Keratinocyte (primary cell): ENCODE data around the gene LMBR1L. TPM values are rescaled to one million over a fixed set of nuclear protein-coding genes. Genes with fewer than 3 reads are reported as not detected.
"Not testable (repeated sequence)": the region's sequence is repeated elsewhere in the genome, so short reads cannot be mapped to it uniquely, and the experiment has no call there.

Experiments used
- DNase-seq: peaks from one replicate; pipeline ENCODE4 v3.0.0-alpha.2; 2011; ENCODE audit warnings: low read depth, missing footprints, low spot score
- FAIRE-seq: peaks from 2 replicates; lab custom pipeline; 2011; peaks lifted over from hg19 to GRCh38; lab: Jason Lieb, UNC
- H2AFZ ChIP-seq: 2 replicates; pipeline ENCODE4 v1.6.0; 2012; ENCODE audit warnings: low read length, control low read depth, inconsistent platforms; ENCODE audit not compliant: control insufficient read depth
- H3K27ac ChIP-seq: 2 replicates; pipeline ENCODE4 v1.5.1; 2011; ENCODE audit warnings: low read length; ENCODE audit not compliant: control insufficient read depth, insufficient read depth
- H3K27me3 ChIP-seq: 3 replicates; pipeline ENCODE4 v1.6.0; 2011; ENCODE audit warnings: low read length; ENCODE audit not compliant: control insufficient read depth, insufficient read depth; ENCODE audit errors: extremely low read depth
- H3K36me3 ChIP-seq, 2 experiments: 2 replicates in 1 of 2; 3 replicates in 1 of 2; pipeline ENCODE4 v1.5.1; 2011; ENCODE audit warnings: low read length in 2 of 2, mild to moderate bottlenecking in 1 of 2; ENCODE audit not compliant: control insufficient read depth in 2 of 2, insufficient read depth in 2 of 2; ENCODE audit errors: extremely low read depth in 1 of 2
- H3K4me1 ChIP-seq: 3 replicates; pipeline ENCODE4 v1.5.1; 2011; ENCODE audit warnings: low read length; ENCODE audit not compliant: control insufficient read depth, insufficient read depth; ENCODE audit errors: extremely low read depth
- H3K4me2 ChIP-seq: 3 replicates; pipeline ENCODE4 v1.6.0; 2011; ENCODE audit warnings: low read depth, low read length; ENCODE audit not compliant: control insufficient read depth, insufficient read depth; ENCODE audit errors: extremely low read depth
- H3K4me3 ChIP-seq, 3 experiments: fragments of 200-600 bp in 1 of 3; sonication (generic) in 1 of 3; 2 replicates in 2 of 3; 3 replicates in 1 of 3; pipeline ENCODE4 v1.5.1; 2011 to 2016; ENCODE audit warnings: low read length in 3 of 3, mild to moderate bottlenecking in 3 of 3, control low read depth in 2 of 3, inconsistent platforms in 1 of 3, low read depth in 1 of 3, mixed read lengths in 1 of 3, mixed run types in 1 of 3, moderate library complexity in 1 of 3; ENCODE audit not compliant: control insufficient read depth in 2 of 3, insufficient read depth in 2 of 3; ENCODE audit errors: extremely low read depth in 1 of 3
- H3K79me2 ChIP-seq: 2 replicates; pipeline ENCODE4 v1.6.0; 2012; ENCODE audit warnings: low read length; ENCODE audit not compliant: control insufficient read depth, insufficient read depth
- H3K9ac ChIP-seq: 3 replicates; pipeline ENCODE4 v1.6.0; 2011; ENCODE audit warnings: low read length; ENCODE audit not compliant: control insufficient read depth, insufficient read depth; ENCODE audit errors: extremely low read depth
- H3K9me1 ChIP-seq: 3 replicates; pipeline ENCODE4 v1.6.0; 2011; ENCODE audit warnings: low read length; ENCODE audit not compliant: control insufficient read depth, insufficient read depth; ENCODE audit errors: extremely low read depth
- H3K9me3 ChIP-seq: 2 replicates; pipeline ENCODE4 v1.5.1; 2012; ENCODE audit warnings: low read depth, low read length; ENCODE audit not compliant: control insufficient read depth
- H4K20me1 ChIP-seq: 3 replicates; pipeline ENCODE4 v1.6.0; 2011; ENCODE audit warnings: low read length; ENCODE audit not compliant: control insufficient read depth, insufficient read depth; ENCODE audit errors: extremely low read depth
- CTCF ChIP-seq, 3 experiments: IDR thresholded peaks in 1 of 3; conservative IDR thresholded peaks in 1 of 3; optimal IDR thresholded peaks in 1 of 3; 2 replicates in 2 of 3; 3 replicates in 1 of 3; pipeline versions ENCODE3 to v1.5.1; 2011; ENCODE audit warnings: low read length in 3 of 3, mild to moderate bottlenecking in 3 of 3, moderate library complexity in 2 of 3, control low read depth in 1 of 3, inconsistent platforms in 1 of 3; ENCODE audit not compliant: insufficient read depth in 2 of 3; ENCODE audit errors: extremely low read depth in 1 of 3
- EZH2 ChIP-seq: IDR thresholded peaks from one replicate; pipeline ENCODE4 v1.6.1; 2012; ENCODE audit warnings: inconsistent platforms, mild to moderate bottlenecking, low read length, moderate library complexity
- dilution Hi-C: fragments of 300-500 bp; cut with MboI; formaldehyde crosslinking; loops from one replicate; pipeline ENCODE4 v1.7.0; 2020; ENCODE audit warnings: low sequenced_read_pairs; ENCODE audit not compliant: extremely low pct_ligation_motif_present
- polyA plus RNA-seq, 5 experiments: library from polyadenylated mRNA; depleted of rRNA in 3 of 5; stranded (reverse) in 3 of 5; stranded (forward) in 1 of 5; unstranded in 1 of 5; fragments of >200 nt; gene quantifications; 1 replicate in 1 of 5; 2 replicates in 3 of 5; 3 replicates in 1 of 5; pipeline versions ENCODE4 v1.2.1 to v1.2.3, GENCODE V29; 2011 to 2012; ENCODE audit warnings: missing spikeins in 2 of 5, low read depth in 1 of 5, low replicate concordance in 1 of 5

The LMBR1L gene
- polyA plus RNA-seq, 1 donor (not counting 4 experiments of a cell fraction or from before 2014, with no cell fraction given): 30.1 TPM

DNA sequence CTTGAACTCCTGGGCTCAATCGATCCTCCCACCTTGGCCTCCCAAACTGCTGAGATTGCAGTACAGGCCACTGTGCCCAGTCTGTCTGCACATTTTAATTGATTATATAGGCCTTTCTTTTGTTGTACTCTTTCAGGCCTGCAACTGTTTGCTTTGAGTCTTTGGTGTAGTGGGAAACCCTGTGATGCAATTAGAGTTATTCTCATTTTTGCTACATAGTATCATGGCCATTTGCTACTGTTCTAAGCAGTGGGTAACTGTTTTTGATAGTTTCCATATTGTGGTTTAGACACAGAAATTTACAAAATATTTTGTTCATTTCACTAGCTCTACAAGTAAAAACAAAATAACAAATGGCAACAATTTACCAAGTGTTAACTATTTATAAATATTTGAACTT, 26.8 kb upstream of the LMBR1L start:
- TF ChIP-seq CTCF (optimal IDR thresholded peaks at IDR 0.05 in 1 of 3, IDR thresholded peaks at IDR 0.05 in 1 of 3, conservative IDR thresholded peaks at IDR 0.05 in 1 of 3; ENCODE audit: extremely low read depth in 1 of 3, insufficient read depth in 2 of 3, low read length in 3 of 3) (no peak), EZH2 (no peak)
- Histone ChIP-seq H3K27ac (no peak overlapping the region), H2AFZ (no peak overlapping the region), H3K36me3 (no peaks in the 10 kb centered on the region), H4K20me1 (no peaks in the 10 kb centered on the region), H3K4me2 (no peak overlapping the region), H3K4me1 (peaks cover 5% of the 10 kb centered on the region), H3K9me1 (no peaks in the 10 kb centered on the region), H3K27me3 (no peaks in the 10 kb centered on the region), H3K9me3 (no peaks in the 10 kb centered on the region), H3K4me3 (no peak overlapping the region), H3K79me2 (no peaks in the 10 kb centered on the region), H3K9ac (no peak overlapping the region)
- no peak for DNase-seq
- dilution Hi-C loops: no loop called here
- FAIRE-seq: no peak

DNA sequence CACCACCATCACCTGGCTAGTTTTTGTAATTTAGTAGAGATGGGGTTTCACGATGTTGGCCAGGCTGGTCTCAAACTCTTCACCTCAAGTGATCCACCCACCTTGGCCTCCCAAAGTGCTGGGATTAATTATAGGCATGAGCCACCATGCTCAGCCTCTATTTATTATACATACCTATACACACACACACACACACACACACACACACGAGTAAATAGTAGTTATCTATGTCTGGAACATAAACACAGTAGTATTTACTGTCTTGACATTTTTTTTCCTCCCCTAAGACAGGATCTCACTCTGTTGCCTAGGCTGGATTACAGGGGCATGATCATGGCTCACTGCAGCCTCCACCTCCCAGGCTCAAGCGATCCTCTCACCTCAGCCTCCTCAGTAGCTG, 26.4 kb upstream of the LMBR1L start:
- H3K9me3 ChIP-seq, H3K27me3 ChIP-seq, H3K36me3 ChIP-seq, H3K9me1 ChIP-seq, H2AFZ ChIP-seq, FAIRE-seq, H3K79me2 ChIP-seq, H3K9ac ChIP-seq, dilution Hi-C loops, H3K4me2 ChIP-seq, H3K4me3 ChIP-seq, H3K4me1 ChIP-seq, DNase-seq, H4K20me1 ChIP-seq, H3K27ac ChIP-seq: not testable (repeated sequence)

DNA sequence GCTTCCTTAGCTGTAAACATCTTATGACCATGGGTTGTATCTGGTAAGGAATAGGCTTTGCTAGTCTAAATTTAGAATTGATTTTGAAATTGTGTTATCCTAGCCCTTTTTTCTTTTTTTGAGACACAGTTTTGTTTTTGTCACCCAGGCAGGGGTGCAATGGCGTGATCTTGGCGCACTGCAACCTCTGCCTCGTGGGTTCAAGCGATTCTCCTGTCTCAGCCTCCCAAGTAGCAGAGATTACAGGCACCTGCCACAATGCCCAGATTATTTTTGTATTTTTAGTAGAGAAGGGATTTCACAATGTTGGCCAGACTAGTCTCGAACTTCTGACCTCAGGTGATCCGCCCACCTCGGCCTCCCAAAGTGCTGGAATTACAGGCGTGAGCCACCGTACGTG, 22.9 kb upstream of the LMBR1L start:
- H3K4me2 ChIP-seq: peak overlapping the region; percentile 87
- peaks cover 2 to 14% of the 10 kb centered on the region in 2 experiments for H3K36me3 ChIP-seq
- H3K4me3 ChIP-seq: no peak overlapping the region
- TF ChIP-seq EZH2 (no peak), CTCF (optimal IDR thresholded peaks at IDR 0.05 in 1 of 3, IDR thresholded peaks at IDR 0.05 in 1 of 3, conservative IDR thresholded peaks at IDR 0.05 in 1 of 3; ENCODE audit: extremely low read depth in 1 of 3, insufficient read depth in 2 of 3, low read length in 3 of 3) (no peak)
- no peaks in the 10 kb centered on the region for H3K9me1 ChIP-seq
- no peak overlapping the region for H2AFZ ChIP-seq
- no peak for DNase-seq
- peaks cover 22% of the 10 kb centered on the region for H3K79me2 ChIP-seq
- H4K20me1 ChIP-seq: peaks cover 5% of the 10 kb centered on the region
- dilution Hi-C loops: no loop called here
- H3K27ac ChIP-seq: no peak overlapping the region
- no peaks in the 10 kb centered on the region for H3K9me3 ChIP-seq
- no peak overlapping the region for H3K9ac ChIP-seq
- FAIRE-seq: no peak
- peaks cover 22% of the 10 kb centered on the region for H3K4me1 ChIP-seq
- H3K27me3 ChIP-seq: no peaks in the 10 kb centered on the region
